HFFc6 (cell line): ENCODE measurements around the gene PDLIM3. TPM values are rescaled to one million over a fixed set of nuclear protein-coding genes. Genes with fewer than 3 reads are reported as not detected.

Source experiments
- DNase-seq: peaks from one replicate; pipeline ENCODE4 v3.0.0-alpha.2; 2018
- H3K27ac Mint-ChIP-seq: 2 replicates; pipeline ENCODE4 v1.8.0; 2020; ENCODE audit warnings: mild to moderate bottlenecking, mixed read lengths
- H3K27me3 Mint-ChIP-seq: 2 replicates; pipeline ENCODE4 v1.8.0; 2021; ENCODE audit warnings: mild to moderate bottlenecking, moderate library complexity, mixed read lengths; ENCODE audit not compliant: insufficient read depth
- H3K36me3 Mint-ChIP-seq: 2 replicates; pipeline ENCODE4 v1.8.0; 2021; ENCODE audit warnings: low read depth, mixed read lengths
- H3K4me1 Mint-ChIP-seq: 2 replicates; pipeline ENCODE4 v1.8.0; 2020; ENCODE audit warnings: low read depth, mixed read lengths
- H3K4me3 Mint-ChIP-seq: 2 replicates; pipeline ENCODE4 v1.8.0; 2020; ENCODE audit warnings: mild to moderate bottlenecking, moderate library complexity, mixed read lengths
- H3K9me3 Mint-ChIP-seq: 2 replicates; pipeline ENCODE4 v1.8.0; 2020; ENCODE audit warnings: mild to moderate bottlenecking, mixed read lengths
- total RNA-seq, 6 experiments: library from RNA; stranded (reverse); fragmentation: NEBNext Ultra II Directional; extraction: Animal tissue kit (Norgen Biotek cat#: 25700); gene quantifications; 2 replicates in 1 of 6; 3 replicates in 5 of 6; pipeline ENCODE4 v1.2.3, GENCODE V29; 2021
- TF ChIP-seq, protein P1 (sequence below): fragments of 200-600 bp; sonication (generic); IDR thresholded peaks from 2 replicates; pipeline ENCODE4 v1.5.0; 2021; ENCODE audit warnings: antibody characterized with exemption, mild to moderate bottlenecking

The PDLIM3 gene
- total RNA-seq, 6 experiments from 2014 or later = not detected

DNA sequence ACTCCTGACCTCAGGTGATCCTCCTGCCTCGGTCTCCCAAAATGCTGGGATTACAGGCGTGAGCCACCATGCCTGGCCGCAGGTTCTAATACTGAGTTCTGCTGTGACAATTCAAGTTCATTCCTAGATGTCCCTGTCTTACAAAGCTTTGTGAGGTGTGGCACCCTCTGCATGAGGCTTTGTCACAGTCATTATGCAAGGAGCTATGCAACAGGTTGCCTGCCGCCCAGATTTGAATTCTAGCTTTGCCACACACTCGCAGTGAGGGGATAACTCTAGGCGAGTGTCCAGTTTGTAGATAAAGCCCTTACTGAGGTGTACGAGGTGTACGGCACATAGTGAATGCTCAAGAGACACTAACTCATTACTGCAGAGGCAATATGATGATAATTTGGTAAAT is 67.3 kb downstream of the PDLIM3 start:
- Mint-ChIP-seq H3K4me1 (0 out of 2 replicates have a peak, but pooled peaks cover 6% of the 10 kb centered on the region), H3K27ac (no peak overlapping the region), H3K36me3 (no peaks in the 10 kb centered on the region), H3K9me3 (no peaks in the 10 kb centered on the region), H3K4me3 (no peak overlapping the region), H3K27me3 (peaks cover 46% of the 10 kb centered on the region)
- TF ChIP-seq, protein P1, sequence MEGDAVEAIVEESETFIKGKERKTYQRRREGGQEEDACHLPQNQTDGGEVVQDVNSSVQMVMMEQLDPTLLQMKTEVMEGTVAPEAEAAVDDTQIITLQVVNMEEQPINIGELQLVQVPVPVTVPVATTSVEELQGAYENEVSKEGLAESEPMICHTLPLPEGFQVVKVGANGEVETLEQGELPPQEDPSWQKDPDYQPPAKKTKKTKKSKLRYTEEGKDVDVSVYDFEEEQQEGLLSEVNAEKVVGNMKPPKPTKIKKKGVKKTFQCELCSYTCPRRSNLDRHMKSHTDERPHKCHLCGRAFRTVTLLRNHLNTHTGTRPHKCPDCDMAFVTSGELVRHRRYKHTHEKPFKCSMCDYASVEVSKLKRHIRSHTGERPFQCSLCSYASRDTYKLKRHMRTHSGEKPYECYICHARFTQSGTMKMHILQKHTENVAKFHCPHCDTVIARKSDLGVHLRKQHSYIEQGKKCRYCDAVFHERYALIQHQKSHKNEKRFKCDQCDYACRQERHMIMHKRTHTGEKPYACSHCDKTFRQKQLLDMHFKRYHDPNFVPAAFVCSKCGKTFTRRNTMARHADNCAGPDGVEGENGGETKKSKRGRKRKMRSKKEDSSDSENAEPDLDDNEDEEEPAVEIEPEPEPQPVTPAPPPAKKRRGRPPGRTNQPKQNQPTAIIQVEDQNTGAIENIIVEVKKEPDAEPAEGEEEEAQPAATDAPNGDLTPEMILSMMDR = no peak
- no peak for DNase-seq

DNA sequence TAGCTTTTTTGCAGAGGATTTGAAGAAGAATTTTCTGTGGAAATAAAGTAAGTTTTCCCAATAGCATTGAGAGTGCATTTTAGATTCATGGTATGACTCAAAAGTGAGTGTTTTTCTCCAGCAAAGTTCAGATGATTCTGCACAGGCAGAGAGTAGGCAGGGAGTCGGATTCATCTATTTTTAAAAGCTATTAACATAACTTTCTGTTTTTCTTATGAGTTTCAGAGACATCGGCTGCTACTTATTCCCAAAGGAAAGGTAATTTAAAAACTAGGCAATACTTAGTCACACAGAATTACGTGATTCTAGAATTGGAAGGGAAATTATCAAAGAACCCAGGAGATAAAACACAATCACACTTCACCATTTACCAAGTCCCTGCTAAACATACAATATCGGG is 68.2 kb downstream of the PDLIM3 start:
- no peak for DNase-seq
- Mint-ChIP-seq H3K27ac (no peak overlapping the region), H3K36me3 (no peaks in the 10 kb centered on the region), H3K27me3 (peaks cover 47% of the 10 kb centered on the region), H3K4me1 (0 out of 2 replicates have a peak, but pooled peaks cover 6% of the 10 kb centered on the region), H3K4me3 (no peak overlapping the region), H3K9me3 (no peaks in the 10 kb centered on the region)
- TF ChIP-seq, protein P1 = no peak

DNA sequence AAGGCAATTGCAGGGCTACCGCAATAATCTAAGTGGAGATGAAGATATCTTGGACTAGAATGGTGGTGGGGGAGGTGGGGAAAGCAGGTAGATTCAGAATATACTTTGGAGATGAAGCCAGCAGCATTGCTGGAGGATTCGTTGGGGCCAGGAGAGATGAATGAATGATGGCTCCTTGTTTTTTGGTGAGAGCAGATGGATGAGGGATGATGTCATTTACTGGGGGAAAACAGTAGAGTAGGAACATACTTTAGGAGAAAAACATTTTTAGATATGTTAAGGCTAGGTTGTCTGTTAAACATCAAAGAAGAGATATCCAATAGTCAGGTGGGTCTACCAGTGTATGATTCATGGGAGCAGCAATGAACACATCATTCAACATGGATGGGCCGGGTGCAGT is 69.6 kb downstream of the PDLIM3 start:
- no peak for DNase-seq
- no peak overlapping the region for H3K4me3 Mint-ChIP-seq
- H3K9me3 Mint-ChIP-seq = no peaks in the 10 kb centered on the region
- no peaks in the 10 kb centered on the region for H3K36me3 Mint-ChIP-seq
- H3K27me3 Mint-ChIP-seq = peaks cover 56% of the 10 kb centered on the region
- TF ChIP-seq, protein P1 = no peak
- no peak overlapping the region for H3K27ac Mint-ChIP-seq
- 0 out of 2 replicates have a peak, but pooled peaks cover 5% of the 10 kb centered on the region for H3K4me1 Mint-ChIP-seq

GRCh38 chr4:185464887-185465286 is 70.4 kb downstream of the PDLIM3 start:
- no peaks in the 10 kb centered on the region for H3K4me1 Mint-ChIP-seq
- no peak for DNase-seq
- H3K27me3 Mint-ChIP-seq = peaks cover 61% of the 10 kb centered on the region
- TF ChIP-seq, protein P1 = no peak
- no peak overlapping the region for H3K4me3 Mint-ChIP-seq
- no peaks in the 10 kb centered on the region for H3K36me3 Mint-ChIP-seq
- H3K9me3 Mint-ChIP-seq = no peaks in the 10 kb centered on the region
- no peak overlapping the region for H3K27ac Mint-ChIP-seq

DNA sequence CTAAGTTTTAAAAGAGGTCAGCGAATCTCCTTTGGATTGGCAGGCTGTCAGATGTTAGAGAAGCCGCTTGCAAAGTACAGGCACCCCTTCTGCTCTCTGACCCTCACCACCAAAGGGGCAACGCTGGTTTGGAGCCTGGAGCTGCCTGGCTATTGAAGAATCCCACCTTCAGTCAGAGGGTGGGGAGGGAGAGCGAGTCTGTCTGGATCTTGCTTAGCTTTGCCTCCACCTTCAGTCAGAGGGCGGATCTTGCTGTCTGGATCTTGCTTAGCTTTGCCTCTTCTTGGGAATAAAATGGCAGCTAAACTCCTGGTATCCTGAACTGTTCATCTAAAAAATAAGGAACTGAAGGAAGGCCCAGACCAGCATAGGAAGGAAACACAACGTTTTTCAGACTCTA is 71.1 kb downstream of the PDLIM3 start:
- H3K27ac Mint-ChIP-seq = no peak overlapping the region
- DNase-seq = no peak
- H3K36me3 Mint-ChIP-seq = no peaks in the 10 kb centered on the region
- peaks cover 60% of the 10 kb centered on the region for H3K27me3 Mint-ChIP-seq
- H3K4me3 Mint-ChIP-seq = no peak overlapping the region
- H3K4me1 Mint-ChIP-seq = no peaks in the 10 kb centered on the region
- TF ChIP-seq, protein P1 = no peak
- H3K9me3 Mint-ChIP-seq = no peaks in the 10 kb centered on the region

GRCh38 chr4:185463541-185463940 is 71.8 kb downstream of the PDLIM3 start:
- TF ChIP-seq, protein P1 = no peak
- Mint-ChIP-seq H3K36me3 (no peaks in the 10 kb centered on the region), H3K4me3 (no peak overlapping the region), H3K9me3 (no peaks in the 10 kb centered on the region), H3K4me1 (no peaks in the 10 kb centered on the region), H3K27me3 (peaks cover 55% of the 10 kb centered on the region), H3K27ac (no peak overlapping the region)
- DNase-seq = no peak
